ENCODE measurements around the gene LRRC3C. TPM values are rescaled to one million over a fixed set of nuclear protein-coding genes. Genes with fewer than 3 reads are reported as not detected.

Gene LRRC3C
- total and polyA plus RNA-seq, 5 donors, result not detected

GRCh38 chr17:39913989-39914388 is 13.5 kb upstream of the LRRC3C start:
- WGBS, result 89% methylated on average over 3 of the region's 3 CpGs
- no peak overlapping the region for H3K4me3 ChIP-seq (ENCODE audit: low read length)
- H3K4me1 ChIP-seq (ENCODE audit: control insufficient read depth, insufficient read depth, low read length), result no peaks in the 10 kb centered on the region
- no peaks in the 10 kb centered on the region for H3K27me3 ChIP-seq (ENCODE audit: control insufficient read depth, insufficient read depth)
- DNase-seq (no peak), ATAC-seq (no peak)
- H3K9me3 ChIP-seq (ENCODE audit: control insufficient read depth, low read length), result no peaks in the 10 kb centered on the region
- no peak overlapping the region for H3K27ac ChIP-seq (ENCODE audit: low read length)
- intact Hi-C loops (cut with DNase I), result no loop called here

GRCh38 chr17:39915559-39915958 is 12.0 kb upstream of the LRRC3C start:
- intact Hi-C loops (cut with DNase I), result no loop called here
- H3K4me1 ChIP-seq (ENCODE audit: control insufficient read depth, insufficient read depth, low read length), result no peaks in the 10 kb centered on the region
- ATAC-seq (no peak), DNase-seq (no peak)
- H3K9me3 ChIP-seq (ENCODE audit: control insufficient read depth, low read length), result no peaks in the 10 kb centered on the region
- no peak overlapping the region for H3K27ac ChIP-seq (ENCODE audit: low read length)
- 88% methylated on average over 4 of the region's 4 CpGs for WGBS
- H3K4me3 ChIP-seq (ENCODE audit: low read length), result no peak overlapping the region
- H3K27me3 ChIP-seq (ENCODE audit: control insufficient read depth, insufficient read depth), result no peaks in the 10 kb centered on the region

GRCh38 chr17:39916918-39917317 is 10.6 kb upstream of the LRRC3C start:
- ATAC-seq, result no peak
- 83% methylated on average over 7 of the region's 7 CpGs for WGBS

GRCh38 chr17:39919087-39919683 is 8.3 kb upstream of the LRRC3C start:
- Histone ChIP-seq H3K27me3 (ENCODE audit: control insufficient read depth, insufficient read depth) (no peaks in the 10 kb centered on the region), H3K4me1 (ENCODE audit: control insufficient read depth, insufficient read depth, low read length) (no peaks in the 10 kb centered on the region), H3K27ac (ENCODE audit: low read length) (no peak overlapping the region), H3K9me3 (ENCODE audit: control insufficient read depth, low read length) (no peaks in the 10 kb centered on the region), H3K4me3 (ENCODE audit: low read length) (no peak overlapping the region)
- intact Hi-C loops (cut with DNase I), result no loop called here
- ATAC-seq, result no peak
- WGBS, result 93% methylated on average over 9 of the region's 9 CpGs
- no peak for DNase-seq

More at GRCh38 chr17:39916918-39917317, 10.6 kb upstream of the LRRC3C start:
- Histone ChIP-seq H3K27ac (ENCODE audit: low read length) (no peak overlapping the region), H3K4me1 (ENCODE audit: control insufficient read depth, insufficient read depth, low read length) (no peaks in the 10 kb centered on the region), H3K4me3 (ENCODE audit: low read length) (no peak overlapping the region), H3K9me3 (ENCODE audit: control insufficient read depth, low read length) (no peaks in the 10 kb centered on the region), H3K27me3 (ENCODE audit: control insufficient read depth, insufficient read depth) (no peaks in the 10 kb centered on the region)
- intact Hi-C loops (cut with DNase I), result no loop called here
- DNase-seq, result no peak

GRCh38 chr17:39920218-39921210 is 7.0 kb upstream of the LRRC3C start:
- intact Hi-C loops (cut with DNase I), result no loop called here
- ATAC-seq, result no peak
- H3K4me1 ChIP-seq (ENCODE audit: control insufficient read depth, insufficient read depth, low read length), result no peaks in the 10 kb centered on the region

GRCh38 chr17:39921323-39921722 is 6.2 kb upstream of the LRRC3C start:
- DNase-seq, result no peak
- no peak overlapping the region for H3K27ac ChIP-seq (ENCODE audit: low read length)
- 81% methylated on average over 5 of the region's 5 CpGs for WGBS
- H3K4me1 ChIP-seq (ENCODE audit: control insufficient read depth, insufficient read depth, low read length), result no peaks in the 10 kb centered on the region
- no peaks in the 10 kb centered on the region for H3K27me3 ChIP-seq (ENCODE audit: control insufficient read depth, insufficient read depth)
- intact Hi-C loops (cut with DNase I), result no loop called here
- ATAC-seq, result no peak
- no peaks in the 10 kb centered on the region for H3K9me3 ChIP-seq (ENCODE audit: control insufficient read depth, low read length)
- H3K4me3 ChIP-seq (ENCODE audit: low read length), result no peak overlapping the region

More at GRCh38 chr17:39920218-39921210, 7.0 kb upstream of the LRRC3C start:
- WGBS, result 64% methylated on average over 19 of the region's 19 CpGs
- H3K27me3 ChIP-seq (ENCODE audit: control insufficient read depth, insufficient read depth), result no peaks in the 10 kb centered on the region
- no peak for DNase-seq
- no peaks in the 10 kb centered on the region for H3K9me3 ChIP-seq (ENCODE audit: control insufficient read depth, low read length)
- H3K27ac ChIP-seq (ENCODE audit: low read length), result no peak overlapping the region
- no peak overlapping the region for H3K4me3 ChIP-seq (ENCODE audit: low read length)

- ATAC-seq (no peak), DNase-seq (no peak)
- Histone ChIP-seq H3K27ac (ENCODE audit: low read length) (no peak overlapping the region), H3K4me1 (ENCODE audit: control insufficient read depth, insufficient read depth, low read length) (no peaks in the 10 kb centered on the region), H3K27me3 (ENCODE audit: control insufficient read depth, insufficient read depth) (no peaks in the 10 kb centered on the region), H3K9me3 (ENCODE audit: control insufficient read depth, low read length) (no peaks in the 10 kb centered on the region), H3K4me3 (ENCODE audit: low read length) (no peak overlapping the region)
- intact Hi-C loops (cut with DNase I), result no loop called here
- WGBS, result 96% methylated on average over 6 of the region's 6 CpGs
Measured at GRCh38 chr17:39922006-39922405, 5.5 kb upstream of the LRRC3C start.

GRCh38 chr17:39923230-39923629 is 4.3 kb upstream of the LRRC3C start:
- H3K4me1 ChIP-seq (ENCODE audit: control insufficient read depth, insufficient read depth, low read length), result no peaks in the 10 kb centered on the region
- WGBS, result 83% methylated on average over 6 of the region's 6 CpGs
- H3K27ac ChIP-seq (ENCODE audit: low read length), result no peak overlapping the region
- no peaks in the 10 kb centered on the region for H3K27me3 ChIP-seq (ENCODE audit: control insufficient read depth, insufficient read depth)
- H3K4me3 ChIP-seq (ENCODE audit: low read length), result no peak overlapping the region
- DNase-seq, result no peak
- no peaks in the 10 kb centered on the region for H3K9me3 ChIP-seq (ENCODE audit: control insufficient read depth, low read length)
- no peak for ATAC-seq
- intact Hi-C loops (cut with DNase I), result no loop called here

GRCh38 chr17:39923836-39924690 is 3.5 kb upstream of the LRRC3C start:
- Histone ChIP-seq H3K4me1 (ENCODE audit: control insufficient read depth, insufficient read depth, low read length) (peaks cover 6% of the 10 kb centered on the region), H3K27me3 (ENCODE audit: control insufficient read depth, insufficient read depth) (no peaks in the 10 kb centered on the region), H3K9me3 (ENCODE audit: control insufficient read depth, low read length) (no peaks in the 10 kb centered on the region), H3K27ac (ENCODE audit: low read length) (no peak overlapping the region), H3K4me3 (ENCODE audit: low read length) (no peak overlapping the region)
- 70% methylated on average over 17 of the region's 17 CpGs for WGBS
- intact Hi-C loops (cut with DNase I), result no loop called here
- ATAC-seq (no peak), DNase-seq (peak in 1 of 3 donors; percentile 40)

GRCh38 chr17:39924691-39925055 is 2.9 kb upstream of the LRRC3C start:
- H3K27me3 ChIP-seq (ENCODE audit: control insufficient read depth, insufficient read depth), result no peaks in the 10 kb centered on the region
- H3K27ac ChIP-seq (ENCODE audit: low read length), result no peak overlapping the region
- intact Hi-C loops (cut with DNase I), result no loop called here
- peak in 1 of 3 donors; percentile 15 for DNase-seq
- H3K4me1 ChIP-seq (ENCODE audit: control insufficient read depth, insufficient read depth, low read length), result peaks cover 6% of the 10 kb centered on the region
- H3K9me3 ChIP-seq (ENCODE audit: control insufficient read depth, low read length), result no peaks in the 10 kb centered on the region
- 66% methylated on average over 3 of the region's 3 CpGs for WGBS
- H3K4me3 ChIP-seq (ENCODE audit: low read length), result no peak overlapping the region
- ATAC-seq, result no peak

Data from right cardiac atrium (tissue), 5 donors.